GM04503 (cell line): ENCODE results near the gene PRAMEF18.
"Not testable (repeated sequence)": the region's sequence is repeated elsewhere in the genome, so short reads cannot be mapped to it uniquely, and the experiment has no call there.

ENCODE experiments used
- DNase-seq: peaks from one replicate; pipeline ENCODE4 v3.0.0-alpha.2; 2012; ENCODE audit warnings: low read depth

Gene PRAMEF18

GRCh38 chr1:13225675-13226204 is at the start of gene PRAMEF18:
Gene PRAMEF18 (minus strand): TSS chr1:13226154. CDS start chr1:13226106, 48 bp downstream.
- DNase-seq = not testable (repeated sequence)

- DNase-seq = not testable (repeated sequence)
Measured at GRCh38 chr1:13265124-13265523, 39.2 kb upstream of the PRAMEF18 start.

GRCh38 chr1:13253898-13254297 is 27.9 kb upstream of the PRAMEF18 start, which contains the start of gene PRAMEF5:
Gene PRAMEF5 (plus strand): TSS chr1:13254198. CDS start chr1:13259269, 5,071 bp downstream.
- not testable (repeated sequence) for DNase-seq

- not testable (repeated sequence) for DNase-seq
Measured at GRCh38 chr1:13247122-13247521, 21.2 kb upstream of the PRAMEF18 start.

GRCh38 chr1:13246554-13246871 is 20.6 kb upstream of the PRAMEF18 start:
- not testable (repeated sequence) for DNase-seq

- not testable (repeated sequence) for DNase-seq
Measured at GRCh38 chr1:13245841-13246553, 20.0 kb upstream of the PRAMEF18 start.

GRCh38 chr1:13243536-13244263 is 17.7 kb upstream of the PRAMEF18 start:
- DNase-seq = not testable (repeated sequence)

- not testable (repeated sequence) for DNase-seq
Measured at GRCh38 chr1:13239633-13240032, 13.7 kb upstream of the PRAMEF18 start.

GRCh38 chr1:13237572-13237971 is 11.6 kb upstream of the PRAMEF18 start:
- DNase-seq = not testable (repeated sequence)

GRCh38 chr1:13234057-13234456 is 8.1 kb upstream of the PRAMEF18 start:
- DNase-seq = not testable (repeated sequence)

- DNase-seq = not testable (repeated sequence)
Measured at GRCh38 chr1:13232056-13232455, 6.1 kb upstream of the PRAMEF18 start.

GRCh38 chr1:13231061-13231750 is 5.3 kb upstream of the PRAMEF18 start:
- DNase-seq = not testable (repeated sequence)

GRCh38 chr1:13230601-13231000 is 4.6 kb upstream of the PRAMEF18 start:
- DNase-seq = not testable (repeated sequence)

- not testable (repeated sequence) for DNase-seq
Measured at GRCh38 chr1:13230096-13230495, 4.1 kb upstream of the PRAMEF18 start.

GRCh38 chr1:13228343-13228781 is 2.4 kb upstream of the PRAMEF18 start:
- DNase-seq = no peak

- DNase-seq = not testable (repeated sequence)
Measured at GRCh38 chr1:13227271-13228055, 1.5 kb upstream of the PRAMEF18 start.

- DNase-seq = no peak
Measured at GRCh38 chr1:13224480-13225060, 1.4 kb downstream of the PRAMEF18 start.

GRCh38 chr1:13222788-13223187 is 3.2 kb downstream of the PRAMEF18 start:
- DNase-seq = not testable (repeated sequence)

GRCh38 chr1:13219203-13219602 is 6.8 kb downstream of the PRAMEF18 start:
- not testable (repeated sequence) for DNase-seq

GRCh38 chr1:13216619-13217018 is 9.3 kb downstream of the PRAMEF18 start:
- not testable (repeated sequence) for DNase-seq

- not testable (repeated sequence) for DNase-seq
Measured at GRCh38 chr1:13208712-13209111, 17.2 kb downstream of the PRAMEF18 start.
